Measurements from ENCODE around the gene TNIK. TPM values are rescaled to one million over a fixed set of nuclear protein-coding genes. Genes with fewer than 3 reads are reported as not detected.

Gene TNIK
- total and polyA plus RNA-seq, 10 of the 15 experiments (the other 5 are each of a cell fraction or from before 2014, with no cell fraction given): 13.9 to 74.3 (median 48.2) TPM

DNA sequence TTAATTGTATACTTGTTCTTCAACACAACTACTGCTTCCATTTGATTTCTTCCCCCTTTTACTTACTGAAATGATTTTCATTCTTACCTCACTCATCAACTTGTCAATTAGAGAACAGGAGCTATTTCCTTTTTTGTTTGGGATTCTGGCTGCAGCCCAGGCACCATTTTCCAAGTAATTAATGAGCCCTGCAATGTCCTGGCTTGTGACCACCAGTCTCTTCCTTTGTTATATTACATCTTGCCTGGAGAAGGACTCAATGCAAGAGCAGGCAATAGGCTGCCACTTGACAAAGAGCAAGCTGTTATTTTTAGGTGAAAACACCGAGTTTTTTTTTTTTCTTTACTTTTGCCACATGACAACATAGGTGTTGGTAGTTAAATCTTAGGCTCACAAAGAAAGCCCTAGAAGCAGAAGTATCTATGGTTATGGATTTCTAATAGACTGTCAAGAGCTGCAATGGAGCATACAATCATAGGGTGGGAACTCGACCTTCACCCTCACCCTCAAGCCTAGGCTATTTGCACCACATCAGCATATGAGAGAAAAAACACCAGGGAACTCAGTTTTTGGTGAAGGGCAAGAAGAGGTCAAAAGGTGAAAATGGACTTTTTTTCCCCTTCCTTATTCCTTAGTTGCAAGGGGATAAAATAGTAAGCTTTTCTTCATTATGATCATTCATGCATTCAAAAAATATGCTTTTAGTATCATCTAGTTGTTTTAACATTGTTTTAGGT is 114.9 kb downstream of the TNIK start (continued):
- no peak for TF ChIP-seq EED (IDR thresholded peaks at IDR 0.05; ENCODE audit: low read depth)

DNA sequence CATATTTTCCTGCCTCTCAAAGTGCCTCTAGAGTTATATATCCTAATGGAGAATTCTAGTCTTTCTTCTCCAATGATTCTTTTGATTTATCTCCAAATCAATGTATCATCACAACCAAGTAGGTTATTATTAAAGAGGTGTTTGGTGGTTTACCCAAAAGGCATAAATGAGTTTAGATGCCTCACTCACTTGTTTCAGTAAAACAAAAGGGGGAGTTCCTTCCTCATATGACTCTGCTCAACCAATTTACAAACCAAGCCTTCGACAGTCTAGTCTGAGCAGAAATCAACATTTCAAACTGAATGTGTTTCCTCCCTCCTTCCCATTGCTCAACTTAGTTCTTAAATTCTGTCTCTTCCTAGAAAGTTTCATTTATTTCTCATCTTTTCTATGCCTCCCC is 116.5 kb downstream of the TNIK start:
- ChIA-PET CTCF (interaction anchor here (1.1 to 1.5 kb wide), 2 partner anchors 83 to 87 kb away, joined by 3 to 9 read pairs; no protein-coding TSS in a partner anchor), RAD21 (ENCODE audit: unreplicated experiment) (no interaction called here), POLR2A (no interaction called here), SMC1A (ENCODE audit: uncharacterized antibody, unreplicated experiment) (interaction anchor here (1.1 to 7.5 kb wide), 4 partner anchors 14 to 108 kb away, joined by 3 to 89 read pairs (median 37); no protein-coding TSS in a partner anchor)
- Histone ChIP-seq H3K4me3 (no peak overlapping the region), H3K27me3 (replicated peaks in 1 of 2; ENCODE audit: control insufficient read depth in 2 of 2, insufficient read depth in 2 of 2, low read length in 1 of 2) (no peaks in the 10 kb centered on the region), H3K9ac (ENCODE audit: control insufficient read depth, insufficient read depth, low read length) (no peak overlapping the region), H3K4me1 (ENCODE audit: control insufficient read depth, insufficient read depth, low read length) (peaks cover 55% of the 10 kb centered on the region), H2AFZ (ENCODE audit: control insufficient read depth, low read depth, low read length) (no peak overlapping the region), H3K27ac (ENCODE audit: control insufficient read depth, insufficient read depth) (peak overlapping the region; percentile 39; the same call in 1 of the 2 replicates), H3K79me2 (ENCODE audit: control insufficient read depth, insufficient read depth, low read length) (peaks cover 88% of the 10 kb centered on the region), H3K4me2 (ENCODE audit: control insufficient read depth, insufficient read depth) (no peak overlapping the region), H4K20me1 (ENCODE audit: control insufficient read depth, insufficient read depth) (no peaks in the 10 kb centered on the region), H3K36me3 (ENCODE audit: control insufficient read depth in 2 of 2, insufficient read depth in 2 of 2, low read length in 1 of 2) (peaks cover 1 to 17% of the 10 kb centered on the region in 2 experiments; a peak in 3 of 4 replicates), H3K9me3 (replicated peaks; ENCODE audit: control insufficient read depth, insufficient read depth, low read length) (peaks cover 15% of the 10 kb centered on the region)
- no peak for FAIRE-seq
- no TSS peak for BruUV-seq (replicated peaks)
- TF ChIP-seq MYB (IDR thresholded peaks at IDR 0.05; ENCODE audit: borderline replicate concordance, low read depth, low read length) (no peak), SRF (IDR thresholded peaks at IDR 0.05; ENCODE audit: low read depth in 2 of 2, low read length in 2 of 2) (no peak), RAD21 (IDR thresholded peaks at IDR 0.05; ENCODE audit: insufficient read depth, low read depth, low read length) (no peak), NFIC (IDR thresholded peaks at IDR 0.05; ENCODE audit: low read depth, low read length) (0 out of 2 replicates have a peak, but pooled peaks have one; percentile 56), JUNB (IDR thresholded peaks at IDR 0.05) (peak; percentile 55), BCL11A (IDR thresholded peaks at IDR 0.05; ENCODE audit: low read depth, low read length) (0 out of 2 replicates have a peak, but pooled peaks have one; percentile 24), RUNX3 (IDR thresholded peaks at IDR 0.05; ENCODE audit: low read length) (peak; percentile 73), CBX5 (IDR thresholded peaks at IDR 0.05; ENCODE audit: low read depth) (0 out of 2 replicates have a peak, but pooled peaks have one; percentile 56), RBBP5 (conservative IDR thresholded peaks at IDR 0.05) (no peak), NFYB (IDR thresholded peaks at IDR 0.05; ENCODE audit: insufficient read depth, low read depth, low read length) (no peak), MTA3 (IDR thresholded peaks at IDR 0.05; ENCODE audit: borderline replicate concordance, low read length) (no peak), JUND (IDR thresholded peaks at IDR 0.05; ENCODE audit: low read depth, low read length) (no peak)
- TF ChIP-seq, protein P1, sequence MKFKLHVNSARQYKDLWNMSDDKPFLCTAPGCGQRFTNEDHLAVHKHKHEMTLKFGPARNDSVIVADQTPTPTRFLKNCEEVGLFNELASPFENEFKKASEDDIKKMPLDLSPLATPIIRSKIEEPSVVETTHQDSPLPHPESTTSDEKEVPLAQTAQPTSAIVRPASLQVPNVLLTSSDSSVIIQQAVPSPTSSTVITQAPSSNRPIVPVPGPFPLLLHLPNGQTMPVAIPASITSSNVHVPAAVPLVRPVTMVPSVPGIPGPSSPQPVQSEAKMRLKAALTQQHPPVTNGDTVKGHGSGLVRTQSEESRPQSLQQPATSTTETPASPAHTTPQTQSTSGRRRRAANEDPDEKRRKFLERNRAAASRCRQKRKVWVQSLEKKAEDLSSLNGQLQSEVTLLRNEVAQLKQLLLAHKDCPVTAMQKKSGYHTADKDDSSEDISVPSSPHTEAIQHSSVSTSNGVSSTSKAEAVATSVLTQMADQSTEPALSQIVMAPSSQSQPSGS (IDR thresholded peaks at IDR 0.05; ENCODE audit: low read length): peak; percentile 50; the same call in 1 of the 2 replicates
- intact Hi-C loops (cut with micrococcal nuclease; ENCODE audit: unreplicated experiment): loop anchor here (10.0 kb wide), 1 partner anchor 221 kb away; no protein-coding TSS in a partner anchor
- ATAC-seq: no peak
- WGBS (ENCODE audit: insufficient coverage, insufficient replicate concordance, low lambda C conversion rate, missing lambda C conversion rate): 9% methylated on average over 1 of the region's 1 CpG
- in situ Hi-C loops (cut with MboI): no loop called here
- DNase-seq (ENCODE audit: low read depth, low spot score): no peak

Data from GM12878 (cell line).